DND-41 (cell line): ENCODE data around the gene CACNB3.

Source experiments
- CTCF ChIP-seq: IDR thresholded peaks from 2 replicates; pipeline ENCODE4 v1.5.1; 2012; ENCODE audit warnings: borderline replicate concordance, low read length, moderate library complexity, mild to moderate bottlenecking; ENCODE audit not compliant: poor library complexity, severe bottlenecking; ENCODE audit errors: extremely low read depth
- EZH2 ChIP-seq: IDR thresholded peaks from 3 replicates; pipeline ENCODE4 v1.6.1; 2012; ENCODE audit warnings: borderline replicate concordance, low read depth, mild to moderate bottlenecking, moderate library complexity, low read length, inconsistent platforms; ENCODE audit not compliant: severe bottlenecking

- TF ChIP-seq CTCF (no peak), EZH2 (no peak)
Observed at GRCh38 chr12:48811437-48812090, 6.7 kb upstream of the CACNB3 start.
